Thyroid gland (tissue), 4 donors: Measurements from ENCODE around the gene RGS11. TPM values are rescaled to one million over a fixed set of nuclear protein-coding genes. Genes with fewer than 3 reads are reported as not detected.

Experiments used
- DNase-seq, 2 donors: peaks; one replicate each; pipeline ENCODE4 v3.0.0-alpha.2; 2019
- H3K27ac ChIP-seq, 3 donors: fragments of 200-600 bp; sonication (generic); 1 replicate in 2 of 3; 2 replicates in 1 of 3; pipeline ENCODE4 v1.5.1; 2016 to 2019; ENCODE audit warnings: mild to moderate bottlenecking in 1 of 3, moderate library complexity in 1 of 3
- H3K27me3 ChIP-seq: fragments of 200-600 bp; sonication (generic); one replicate; pipeline ENCODE4 v1.5.1; 2019
- H3K36me3 ChIP-seq, 2 donors: fragments of 200-600 bp; sonication (generic); one replicate each; pipeline ENCODE4 v1.5.1; 2016 to 2019
- H3K4me1 ChIP-seq, 2 donors: fragments of 200-600 bp; sonication (generic); one replicate each; pipeline ENCODE4 v1.5.1; 2017 to 2019
- H3K4me3 ChIP-seq, 3 donors: fragments of 200-600 bp; sonication (generic); replicated peaks in 1 of 3; 1 replicate in 2 of 3; 2 replicates in 1 of 3; pipeline ENCODE4 v1.5.1; 2016; ENCODE audit warnings: mild to moderate bottlenecking in 1 of 3
- H3K9me3 ChIP-seq: fragments of 200-600 bp; sonication (generic); one replicate; pipeline ENCODE4 v1.5.1; 2017
- POLR2A ChIP-seq, 2 donors: fragments of 450-650 bp; IDR thresholded peaks; one replicate each; pipeline ENCODE4 v1.6.1; 2017; ENCODE audit warnings: antibody characterized with exemption in 2 of 2, mild to moderate bottlenecking in 2 of 2, moderate library complexity in 1 of 2
- WGBS, 2 donors: methylation state at CpG; one replicate each; pipeline ENCODE4 v1.1.5; 2017; 5-methylcytosine and 5-hydroxymethylcytosine counted together
- intact Hi-C: fragments of 100-400 bp; cut with DNase I; formaldehyde crosslinking; loops from one replicate; pipeline ENCODE4 v1.15.1; 2023
- total RNA-seq, 4 donors: library from RNA; depleted of rRNA; stranded (reverse); fragments of >200 nt; gene quantifications; one replicate each; pipeline ENCODE4 v1.2.3, GENCODE V29; 2016
- TF ChIP-seq, protein P1 (sequence below), 6 experiments: fragments of 200-600 bp in 3 of 6; fragments of 450-650 bp in 3 of 6; sonication (generic) in 3 of 6; IDR thresholded peaks; one replicate each; pipeline ENCODE4 v1.5.1; 2016 to 2019; ENCODE audit warnings: antibody characterized with exemption in 6 of 6, mild to moderate bottlenecking in 2 of 6, inconsistent platforms in 1 of 6, moderate library complexity in 1 of 6

RGS11 gene
- total RNA-seq, 4 donors from 2014 or later, result 0.73 to 5.9 (median 3.0) TPM

DNA sequence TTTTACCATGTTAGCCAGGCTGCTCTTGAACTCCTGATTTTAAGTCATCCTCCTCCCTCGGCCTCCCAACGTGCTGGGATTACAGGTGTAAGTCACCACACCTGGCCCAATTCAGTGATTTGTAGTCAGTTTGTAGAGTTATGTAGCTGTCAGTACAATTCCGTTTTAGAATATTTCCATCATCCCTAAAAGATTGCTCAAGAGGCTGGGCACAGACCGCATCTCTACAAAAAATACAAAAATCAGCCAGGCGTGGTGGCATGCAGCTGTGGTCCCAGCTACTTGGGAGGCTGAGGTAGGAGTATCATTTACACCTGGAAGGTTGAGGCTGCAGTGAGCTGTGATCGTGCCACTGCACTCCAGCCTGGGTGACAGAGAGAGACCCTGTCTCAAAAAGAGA lies 20.6 kb downstream of the RGS11 start:
- H3K4me1 ChIP-seq, result no peaks in the 10 kb centered on the region
- no peak overlapping the region for H3K4me3 ChIP-seq
- H3K27me3 ChIP-seq, result no peaks in the 10 kb centered on the region
- no peak for TF ChIP-seq POLR2A (IDR thresholded peaks at IDR 0.05)
- TF ChIP-seq, protein P1, sequence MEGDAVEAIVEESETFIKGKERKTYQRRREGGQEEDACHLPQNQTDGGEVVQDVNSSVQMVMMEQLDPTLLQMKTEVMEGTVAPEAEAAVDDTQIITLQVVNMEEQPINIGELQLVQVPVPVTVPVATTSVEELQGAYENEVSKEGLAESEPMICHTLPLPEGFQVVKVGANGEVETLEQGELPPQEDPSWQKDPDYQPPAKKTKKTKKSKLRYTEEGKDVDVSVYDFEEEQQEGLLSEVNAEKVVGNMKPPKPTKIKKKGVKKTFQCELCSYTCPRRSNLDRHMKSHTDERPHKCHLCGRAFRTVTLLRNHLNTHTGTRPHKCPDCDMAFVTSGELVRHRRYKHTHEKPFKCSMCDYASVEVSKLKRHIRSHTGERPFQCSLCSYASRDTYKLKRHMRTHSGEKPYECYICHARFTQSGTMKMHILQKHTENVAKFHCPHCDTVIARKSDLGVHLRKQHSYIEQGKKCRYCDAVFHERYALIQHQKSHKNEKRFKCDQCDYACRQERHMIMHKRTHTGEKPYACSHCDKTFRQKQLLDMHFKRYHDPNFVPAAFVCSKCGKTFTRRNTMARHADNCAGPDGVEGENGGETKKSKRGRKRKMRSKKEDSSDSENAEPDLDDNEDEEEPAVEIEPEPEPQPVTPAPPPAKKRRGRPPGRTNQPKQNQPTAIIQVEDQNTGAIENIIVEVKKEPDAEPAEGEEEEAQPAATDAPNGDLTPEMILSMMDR (IDR thresholded peaks at IDR 0.05), result no peak
- no peak for DNase-seq
- no peaks in the 10 kb centered on the region for H3K9me3 ChIP-seq
- intact Hi-C loops, result no loop called here
- H3K27ac ChIP-seq, result no peak overlapping the region
- WGBS, 2 donors, result 85 to 89% methylated on average over 6 of the region's 6 CpGs
- H3K36me3 ChIP-seq, result peaks cover 18 to 32% of the 10 kb centered on the region in 2 donors

DNA sequence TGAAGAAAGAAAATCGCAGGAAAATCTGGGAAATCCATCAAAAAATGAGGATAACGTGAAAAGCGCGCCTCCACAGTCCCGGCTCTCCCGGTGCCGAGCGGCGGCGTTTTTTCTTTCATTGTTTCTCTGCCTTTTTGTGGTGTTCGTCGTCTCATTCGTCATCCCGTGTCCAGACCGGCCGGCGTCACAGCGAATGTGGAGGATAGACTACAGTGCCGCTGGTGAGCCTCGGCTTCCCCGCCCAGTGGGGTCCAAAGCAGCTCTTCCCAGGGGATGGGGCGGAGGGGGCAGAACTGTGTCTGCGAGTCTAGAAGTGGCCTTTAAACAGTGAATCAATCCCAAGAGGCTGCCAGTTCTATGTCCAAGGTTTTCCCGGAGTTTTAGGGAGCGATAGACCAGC lies 21.3 kb downstream of the RGS11 start:
- TF ChIP-seq POLR2A (IDR thresholded peaks at IDR 0.05), result no peak
- TF ChIP-seq, protein P1 (IDR thresholded peaks at IDR 0.05), result no peak
- 95 to 97% methylated on average over 25 of the region's 25 CpGs for WGBS, 2 donors
- Histone ChIP-seq H3K4me3 (no peak overlapping the region), H3K27me3 (no peaks in the 10 kb centered on the region), H3K9me3 (no peaks in the 10 kb centered on the region), H3K36me3 (peaks cover 18 to 25% of the 10 kb centered on the region in 2 donors), H3K27ac (no peak overlapping the region), H3K4me1 (no peaks in the 10 kb centered on the region)
- intact Hi-C loops, result no loop called here
- DNase-seq, result no peak

DNA sequence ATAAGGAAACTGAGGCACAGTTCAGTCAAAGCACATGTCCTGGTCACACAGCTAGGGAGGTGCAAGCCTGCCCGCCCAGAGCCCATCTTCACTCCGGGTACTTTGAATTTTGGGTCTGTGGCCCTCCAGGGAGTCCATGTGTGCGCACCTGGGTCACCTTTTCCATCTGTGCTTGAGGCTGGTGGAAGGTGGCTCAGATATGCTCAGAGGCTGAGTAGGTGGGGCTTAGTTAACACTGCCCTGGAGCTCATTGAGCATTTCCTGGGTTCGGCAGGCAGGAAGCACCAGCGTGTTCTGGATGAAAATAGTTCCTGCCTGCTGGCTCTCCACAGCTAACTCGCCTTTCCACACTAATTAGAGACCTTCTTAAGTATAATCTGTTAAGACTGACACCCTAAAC lies 21.9 kb downstream of the RGS11 start:
- no peaks in the 10 kb centered on the region for H3K9me3 ChIP-seq
- no peak overlapping the region for H3K27ac ChIP-seq
- H3K4me1 ChIP-seq, result no peaks in the 10 kb centered on the region
- no peak for TF ChIP-seq POLR2A (IDR thresholded peaks at IDR 0.05)
- TF ChIP-seq, protein P1 (IDR thresholded peaks at IDR 0.05), result no peak
- no peaks in the 10 kb centered on the region for H3K27me3 ChIP-seq
- H3K4me3 ChIP-seq, result no peak overlapping the region
- WGBS, 2 donors, result 88 to 94% methylated on average over 5 to 6 of the region's 6 CpGs
- DNase-seq, result no peak
- intact Hi-C loops, result no loop called here
- H3K36me3 ChIP-seq, result peaks cover 13 to 24% of the 10 kb centered on the region in 2 donors

DNA sequence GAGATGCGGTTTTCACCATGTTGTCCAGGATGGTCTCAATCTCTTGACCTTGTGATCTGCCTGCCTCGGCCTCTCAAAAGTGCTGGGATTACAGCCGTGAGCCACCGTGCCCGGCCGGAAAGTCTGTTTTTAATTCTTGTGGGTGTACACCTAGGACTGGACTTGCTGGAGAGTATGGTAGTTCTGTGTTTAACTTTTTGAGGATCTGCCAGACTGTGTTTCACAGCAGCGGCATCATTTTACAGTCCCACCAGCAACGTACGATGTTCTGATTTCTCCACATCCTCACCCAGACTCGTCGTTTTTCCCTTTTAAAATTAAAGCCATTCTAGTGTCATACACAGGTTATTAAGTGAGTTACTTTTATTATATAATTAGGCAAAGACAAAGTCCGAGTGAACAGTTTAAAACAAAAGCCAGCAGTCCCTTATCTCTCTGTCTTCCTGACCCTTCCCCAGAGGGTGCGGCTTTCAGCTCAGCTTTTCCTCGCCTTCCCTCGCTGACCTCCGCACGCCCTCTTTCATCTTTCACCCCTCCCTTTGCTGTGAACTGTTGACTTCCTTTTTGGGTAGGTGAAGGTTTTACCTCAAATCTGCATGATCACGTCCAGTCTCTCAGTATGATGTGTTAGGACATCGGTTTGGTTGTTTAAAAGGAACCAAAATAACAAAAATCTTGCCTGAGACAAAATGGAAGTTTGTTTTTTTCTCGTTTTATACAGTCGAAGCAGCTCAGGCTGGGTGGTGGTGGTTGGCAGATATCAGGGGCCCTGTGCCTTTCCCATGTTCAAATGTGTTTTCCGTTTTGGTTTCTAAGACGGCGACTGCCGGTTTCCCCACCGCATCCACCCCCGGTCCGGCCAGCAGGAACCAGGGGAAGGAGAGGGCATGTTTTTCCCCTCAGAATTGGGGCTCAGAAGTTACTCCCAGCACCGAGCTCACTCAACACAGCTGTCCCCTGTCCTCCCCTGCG lies 23.1 kb downstream of the RGS11 start:
- no peak overlapping the region for H3K4me3 ChIP-seq
- intact Hi-C loops, result no loop called here
- WGBS, 2 donors, result 77 to 78% methylated on average over 30 of the region's 30 CpGs
- no peaks in the 10 kb centered on the region for H3K4me1 ChIP-seq
- no peak overlapping the region for H3K27ac ChIP-seq
- no peak for DNase-seq
- H3K36me3 ChIP-seq, result peaks cover 13 to 24% of the 10 kb centered on the region in 2 donors
- no peaks in the 10 kb centered on the region for H3K27me3 ChIP-seq
- TF ChIP-seq, protein P1 (IDR thresholded peaks at IDR 0.05), result no peak
- TF ChIP-seq POLR2A (IDR thresholded peaks at IDR 0.05), result no peak
- no peaks in the 10 kb centered on the region for H3K9me3 ChIP-seq

DNA sequence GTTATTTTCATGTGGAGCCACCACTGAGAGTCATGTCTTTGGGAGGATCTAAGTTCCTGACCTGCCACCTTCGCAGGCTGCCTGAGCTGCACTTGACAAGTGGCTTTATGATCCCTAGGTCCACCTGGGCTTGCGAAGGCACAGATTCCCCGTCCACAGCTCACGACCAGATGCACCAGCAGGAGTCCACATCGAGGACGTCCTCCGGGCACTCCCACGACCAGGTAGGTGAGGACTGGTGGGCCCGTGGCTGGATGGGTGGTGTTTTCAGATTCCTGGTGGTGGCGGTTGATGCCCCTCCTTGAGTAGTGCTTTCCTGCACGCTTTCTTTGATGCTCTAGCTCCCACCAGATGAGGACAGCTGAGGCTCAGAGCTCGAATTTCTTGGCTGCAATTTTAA lies 26.3 kb downstream of the RGS11 start:
- WGBS, 2 donors, result 91 to 96% methylated on average over 10 to 12 of the region's 12 CpGs
- TF ChIP-seq, protein P1 (IDR thresholded peaks at IDR 0.05), result no peak
- TF ChIP-seq POLR2A (IDR thresholded peaks at IDR 0.05), result no peak
- Histone ChIP-seq H3K4me3 (no peak overlapping the region), H3K27ac (no peak overlapping the region), H3K36me3 (peaks cover 11 to 13% of the 10 kb centered on the region in 2 donors), H3K9me3 (no peaks in the 10 kb centered on the region), H3K27me3 (no peaks in the 10 kb centered on the region), H3K4me1 (no peaks in the 10 kb centered on the region)
- intact Hi-C loops, result no loop called here
- DNase-seq, result no peak
